Stimulated activated CD4-positive, alpha-beta T cell treated with anti-CD3 and anti-CD28 coated beads, TNF-alpha, amount 100 ng/mL, for 24 hours (primary cell): ENCODE data around the gene NR3C1.

ENCODE experiments used
- DNase-seq, 3 experiments: peaks; one replicate each; pipeline ENCODE4 v3.0.0-alpha.2; 2020; ENCODE audit warnings: low read depth in 3 of 3

The NR3C1 gene

GRCh38 chr5:143403593-143404415 lies at the start of gene NR3C1:
NR3C1 (minus strand) TSS chr5:143403686; CDS start chr5:143400839, 2,847 bp downstream.
- peak; percentile 68 to 80 (median 75) for DNase-seq

- DNase-seq, result no peak
Measured at GRCh38 chr5:143449772-143450171, 46.3 kb upstream of the NR3C1 start.

- DNase-seq, result no peak
Measured at GRCh38 chr5:143448518-143448917, 45.0 kb upstream of the NR3C1 start.

GRCh38 chr5:143447983-143448382 lies 44.5 kb upstream of the NR3C1 start:
- DNase-seq, result no peak

GRCh38 chr5:143446535-143447226 lies 43.2 kb upstream of the NR3C1 start:
- no peak for DNase-seq

GRCh38 chr5:143445776-143446175 lies 42.3 kb upstream of the NR3C1 start:
- no peak for DNase-seq

- no peak for DNase-seq
Measured at GRCh38 chr5:143443330-143443729, 39.8 kb upstream of the NR3C1 start.

GRCh38 chr5:143442385-143442784 lies 38.9 kb upstream of the NR3C1 start:
- no peak for DNase-seq

- no peak for DNase-seq
Measured at GRCh38 chr5:143440448-143441115, 37.1 kb upstream of the NR3C1 start.

- DNase-seq, result no peak
Measured at GRCh38 chr5:143437666-143438273, 34.3 kb upstream of the NR3C1 start.

- DNase-seq, result no peak
Measured at GRCh38 chr5:143436871-143437270, 33.4 kb upstream of the NR3C1 start.

GRCh38 chr5:143435210-143435657 lies 31.7 kb upstream of the NR3C1 start:
- DNase-seq, result no peak

- peak in 1 of 3 experiments; percentile 41 for DNase-seq
Measured at GRCh38 chr5:143434261-143435209, 31.0 kb upstream of the NR3C1 start.

GRCh38 chr5:143433670-143434069 lies 30.2 kb upstream of the NR3C1 start:
- DNase-seq, result no peak

- DNase-seq, result no peak
Measured at GRCh38 chr5:143432658-143433239, 29.3 kb upstream of the NR3C1 start.

- DNase-seq, result peak in 1 of 3 experiments; percentile 32
Measured at GRCh38 chr5:143431789-143432188, 28.3 kb upstream of the NR3C1 start.

GRCh38 chr5:143428738-143429420 lies 25.4 kb upstream of the NR3C1 start:
- DNase-seq, result no peak

GRCh38 chr5:143428155-143428554 lies 24.7 kb upstream of the NR3C1 start:
- DNase-seq, result no peak

- no peak for DNase-seq
Measured at GRCh38 chr5:143427122-143427735, 23.7 kb upstream of the NR3C1 start.
